Measurements from ENCODE around the gene LUC7L. TPM values are rescaled to one million over a fixed set of nuclear protein-coding genes. Genes with fewer than 3 reads are reported as not detected.
"Not testable (repeated sequence)": the region's sequence is repeated elsewhere in the genome, so short reads cannot be mapped to it uniquely, and the experiment has no call there.

LUC7L gene
- polyA plus RNA-seq, 1 donor (not counting 4 experiments of a cell fraction or from before 2014, with no cell fraction given): 31.0 TPM

DNA sequence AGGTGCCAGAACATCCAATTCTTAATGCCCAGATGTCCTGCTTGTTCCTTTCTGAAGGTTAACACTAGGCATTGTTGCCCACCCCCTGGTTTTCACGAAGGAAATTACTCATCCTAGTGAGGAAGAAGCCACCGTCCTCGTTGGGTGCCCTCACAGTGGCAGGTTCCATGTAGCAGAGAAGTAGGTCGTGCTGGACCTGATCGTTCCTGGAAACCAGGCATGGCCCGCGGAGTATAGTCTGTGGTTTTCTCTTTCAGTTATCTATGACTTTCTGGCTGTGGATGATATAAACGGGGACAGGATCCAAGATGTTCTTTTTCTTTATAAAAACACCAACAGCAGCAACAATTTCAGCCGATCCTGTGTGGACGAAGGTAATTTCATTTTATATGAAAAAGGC lies 30.0 kb upstream of the LUC7L start:
- H3K27me3 ChIP-seq (ENCODE audit: control insufficient read depth, extremely low read depth, insufficient read depth, low read length): no peaks in the 10 kb centered on the region
- no peaks in the 10 kb centered on the region for H3K79me2 ChIP-seq (ENCODE audit: control insufficient read depth, insufficient read depth, low read length)
- H3K4me3 ChIP-seq (ENCODE audit: control insufficient read depth in 2 of 3, extremely low read depth in 1 of 3, insufficient read depth in 2 of 3, low read depth in 1 of 3, low read length in 3 of 3): no peak overlapping the region
- no peaks in the 10 kb centered on the region for H3K4me1 ChIP-seq (ENCODE audit: control insufficient read depth, extremely low read depth, insufficient read depth, low read length)
- H3K9ac ChIP-seq (ENCODE audit: control insufficient read depth, extremely low read depth, insufficient read depth, low read length): no peak overlapping the region
- DNase-seq (ENCODE audit: low read depth, low spot score): no peak
- TF ChIP-seq EZH2 (IDR thresholded peaks at IDR 0.05; ENCODE audit: low read length) (no peak), CTCF (optimal IDR thresholded peaks at IDR 0.05 in 1 of 3, IDR thresholded peaks at IDR 0.05 in 1 of 3, conservative IDR thresholded peaks at IDR 0.05 in 1 of 3; ENCODE audit: extremely low read depth in 1 of 3, insufficient read depth in 2 of 3, low read length in 3 of 3) (no peak)
- H3K36me3 ChIP-seq (ENCODE audit: control insufficient read depth in 2 of 2, extremely low read depth in 1 of 2, insufficient read depth in 2 of 2, low read length in 2 of 2): peaks cover 0 to 17% of the 10 kb centered on the region in 2 experiments
- dilution Hi-C loops (cut with MboI; ENCODE audit: extremely low pct_ligation_motif_present, low sequenced_read_pairs): no loop called here
- no peak for FAIRE-seq
- no peak overlapping the region for H3K27ac ChIP-seq (ENCODE audit: control insufficient read depth, insufficient read depth, low read length)
- no peaks in the 10 kb centered on the region for H4K20me1 ChIP-seq (ENCODE audit: control insufficient read depth, extremely low read depth, insufficient read depth, low read length)
- H3K4me2 ChIP-seq (ENCODE audit: control insufficient read depth, extremely low read depth, insufficient read depth, low read depth, low read length): no peak overlapping the region
- H2AFZ ChIP-seq (ENCODE audit: control insufficient read depth, low read length): no peak overlapping the region
- no peaks in the 10 kb centered on the region for H3K9me3 ChIP-seq (ENCODE audit: control insufficient read depth, low read depth, low read length)
- no peaks in the 10 kb centered on the region for H3K9me1 ChIP-seq (ENCODE audit: control insufficient read depth, extremely low read depth, insufficient read depth, low read length)

GRCh38 chr16:258091-258490 lies 28.8 kb upstream of the LUC7L start:
- H3K4me3 ChIP-seq (ENCODE audit: control insufficient read depth in 2 of 3, extremely low read depth in 1 of 3, insufficient read depth in 2 of 3, low read depth in 1 of 3, low read length in 3 of 3); FAIRE-seq; H3K27ac ChIP-seq (ENCODE audit: control insufficient read depth, insufficient read depth, low read length); dilution Hi-C loops (cut with MboI; ENCODE audit: extremely low pct_ligation_motif_present, low sequenced_read_pairs); H3K4me2 ChIP-seq (ENCODE audit: control insufficient read depth, extremely low read depth, insufficient read depth, low read depth, low read length); H3K9ac ChIP-seq (ENCODE audit: control insufficient read depth, extremely low read depth, insufficient read depth, low read length); DNase-seq (ENCODE audit: low read depth, low spot score); H2AFZ ChIP-seq (ENCODE audit: control insufficient read depth, low read length); H3K79me2 ChIP-seq (ENCODE audit: control insufficient read depth, insufficient read depth, low read length); H4K20me1 ChIP-seq (ENCODE audit: control insufficient read depth, extremely low read depth, insufficient read depth, low read length); H3K27me3 ChIP-seq (ENCODE audit: control insufficient read depth, extremely low read depth, insufficient read depth, low read length); H3K9me1 ChIP-seq (ENCODE audit: control insufficient read depth, extremely low read depth, insufficient read depth, low read length); H3K4me1 ChIP-seq (ENCODE audit: control insufficient read depth, extremely low read depth, insufficient read depth, low read length); H3K9me3 ChIP-seq (ENCODE audit: control insufficient read depth, low read depth, low read length): not testable (repeated sequence)
- H3K36me3 ChIP-seq (ENCODE audit: control insufficient read depth in 2 of 2, extremely low read depth in 1 of 2, insufficient read depth in 2 of 2, low read length in 2 of 2): peaks cover 0 to 20% of the 10 kb centered on the region in 2 experiments

DNA sequence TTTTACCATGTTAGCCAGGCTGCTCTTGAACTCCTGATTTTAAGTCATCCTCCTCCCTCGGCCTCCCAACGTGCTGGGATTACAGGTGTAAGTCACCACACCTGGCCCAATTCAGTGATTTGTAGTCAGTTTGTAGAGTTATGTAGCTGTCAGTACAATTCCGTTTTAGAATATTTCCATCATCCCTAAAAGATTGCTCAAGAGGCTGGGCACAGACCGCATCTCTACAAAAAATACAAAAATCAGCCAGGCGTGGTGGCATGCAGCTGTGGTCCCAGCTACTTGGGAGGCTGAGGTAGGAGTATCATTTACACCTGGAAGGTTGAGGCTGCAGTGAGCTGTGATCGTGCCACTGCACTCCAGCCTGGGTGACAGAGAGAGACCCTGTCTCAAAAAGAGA lies 25.9 kb upstream of the LUC7L start:
- no peaks in the 10 kb centered on the region for H4K20me1 ChIP-seq (ENCODE audit: control insufficient read depth, extremely low read depth, insufficient read depth, low read length)
- H3K4me1 ChIP-seq (ENCODE audit: control insufficient read depth, extremely low read depth, insufficient read depth, low read length): no peaks in the 10 kb centered on the region
- dilution Hi-C loops (cut with MboI; ENCODE audit: extremely low pct_ligation_motif_present, low sequenced_read_pairs): no loop called here
- DNase-seq (ENCODE audit: low read depth, low spot score): no peak
- H3K9ac ChIP-seq (ENCODE audit: control insufficient read depth, extremely low read depth, insufficient read depth, low read length): no peak overlapping the region
- H3K27ac ChIP-seq (ENCODE audit: control insufficient read depth, insufficient read depth, low read length): no peak overlapping the region
- no peak for FAIRE-seq
- TF ChIP-seq EZH2 (IDR thresholded peaks at IDR 0.05; ENCODE audit: low read length): no peak
- no peak for TF ChIP-seq CTCF (optimal IDR thresholded peaks at IDR 0.05 in 1 of 3, IDR thresholded peaks at IDR 0.05 in 1 of 3, conservative IDR thresholded peaks at IDR 0.05 in 1 of 3; ENCODE audit: extremely low read depth in 1 of 3, insufficient read depth in 2 of 3, low read length in 3 of 3)
- peaks cover 0 to 7% of the 10 kb centered on the region in 2 experiments for H3K36me3 ChIP-seq (ENCODE audit: control insufficient read depth in 2 of 2, extremely low read depth in 1 of 2, insufficient read depth in 2 of 2, low read length in 2 of 2)
- no peaks in the 10 kb centered on the region for H3K79me2 ChIP-seq (ENCODE audit: control insufficient read depth, insufficient read depth, low read length)
- H3K4me3 ChIP-seq (ENCODE audit: control insufficient read depth in 2 of 3, extremely low read depth in 1 of 3, insufficient read depth in 2 of 3, low read depth in 1 of 3, low read length in 3 of 3): no peak overlapping the region
- H3K27me3 ChIP-seq (ENCODE audit: control insufficient read depth, extremely low read depth, insufficient read depth, low read length): no peaks in the 10 kb centered on the region
- H3K4me2 ChIP-seq (ENCODE audit: control insufficient read depth, extremely low read depth, insufficient read depth, low read depth, low read length): no peak overlapping the region
- no peak overlapping the region for H2AFZ ChIP-seq (ENCODE audit: control insufficient read depth, low read length)
- H3K9me1 ChIP-seq (ENCODE audit: control insufficient read depth, extremely low read depth, insufficient read depth, low read length): no peaks in the 10 kb centered on the region
- H3K9me3 ChIP-seq (ENCODE audit: control insufficient read depth, low read depth, low read length): no peaks in the 10 kb centered on the region

Measured in keratinocyte (primary cell).